ENCODE measurements around the gene CNOT10.
"Not testable (repeated sequence)": the region's sequence is repeated elsewhere in the genome, so short reads cannot be mapped to it uniquely, and the experiment has no call there.

The CNOT10 gene

DNA sequence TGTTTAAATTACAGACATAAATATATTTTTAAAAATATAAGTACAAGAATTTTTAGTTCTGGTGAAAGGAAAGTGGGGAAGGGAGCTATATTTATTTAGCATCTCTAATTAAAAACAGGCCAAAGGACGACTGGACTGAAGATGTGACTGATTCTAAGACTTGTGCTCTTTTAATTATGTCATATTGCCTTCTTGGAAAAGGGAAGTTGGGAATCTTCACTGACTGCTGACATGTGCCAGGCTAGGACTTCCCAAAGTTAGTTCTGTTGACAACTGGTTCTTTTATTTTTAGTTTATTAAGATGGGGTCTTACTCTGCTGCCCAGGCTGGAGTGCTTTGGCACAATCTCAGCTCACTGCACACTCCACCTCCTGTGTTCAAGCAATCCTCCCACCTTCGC lies 13.5 kb downstream of the CNOT10 start:
- DNase-seq: no peak

DNA sequence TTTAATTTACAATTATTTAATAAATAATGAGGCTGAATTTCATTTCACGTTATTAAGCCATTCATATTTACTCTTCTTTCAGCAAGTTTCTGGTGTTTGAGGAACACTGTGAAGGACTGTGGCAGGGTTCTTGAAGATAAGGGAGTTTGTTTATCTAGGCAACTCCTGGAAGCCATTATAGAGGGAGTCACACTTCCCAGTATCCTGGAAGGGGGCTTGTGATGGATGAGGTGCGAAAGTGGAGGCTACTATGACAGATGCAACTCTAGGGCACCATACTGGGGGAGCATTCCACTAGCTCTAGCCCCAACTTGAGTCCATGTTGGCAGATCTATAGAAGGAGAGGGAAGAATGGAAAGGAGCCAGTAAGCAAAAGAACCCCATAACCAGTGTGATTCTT lies 14.4 kb downstream of the CNOT10 start:
- DNase-seq: no peak

GRCh38 chr3:32700244-32700643 lies 15.3 kb downstream of the CNOT10 start:
- no peak for DNase-seq

DNA sequence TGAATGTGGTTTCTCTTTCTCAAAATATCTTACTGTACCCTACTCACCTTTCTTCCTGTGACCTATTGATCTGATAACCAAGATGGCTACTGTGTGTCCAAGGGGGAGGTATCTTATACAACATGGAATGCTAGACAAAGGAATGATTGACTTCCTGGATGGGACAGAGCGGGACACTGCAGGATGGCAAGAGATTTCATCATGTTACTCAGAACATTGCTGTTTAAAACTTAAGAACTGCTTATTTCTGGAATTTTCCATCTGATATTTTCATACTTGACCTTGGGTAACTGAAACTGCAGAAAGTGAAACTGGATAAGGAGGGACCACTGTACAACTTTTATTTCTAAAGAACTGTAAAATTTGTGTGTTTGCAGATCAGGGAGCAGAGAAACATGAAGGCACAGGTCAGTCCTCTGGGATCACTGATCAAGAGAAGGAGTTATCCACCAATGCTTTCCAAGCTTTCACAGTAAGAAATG lies 18.5 kb downstream of the CNOT10 start:
- no peak for DNase-seq

- no peak for DNase-seq
These were observed 20.2 kb downstream of the CNOT10 start for GRCh38 chr3:32705232-32705631.

DNA sequence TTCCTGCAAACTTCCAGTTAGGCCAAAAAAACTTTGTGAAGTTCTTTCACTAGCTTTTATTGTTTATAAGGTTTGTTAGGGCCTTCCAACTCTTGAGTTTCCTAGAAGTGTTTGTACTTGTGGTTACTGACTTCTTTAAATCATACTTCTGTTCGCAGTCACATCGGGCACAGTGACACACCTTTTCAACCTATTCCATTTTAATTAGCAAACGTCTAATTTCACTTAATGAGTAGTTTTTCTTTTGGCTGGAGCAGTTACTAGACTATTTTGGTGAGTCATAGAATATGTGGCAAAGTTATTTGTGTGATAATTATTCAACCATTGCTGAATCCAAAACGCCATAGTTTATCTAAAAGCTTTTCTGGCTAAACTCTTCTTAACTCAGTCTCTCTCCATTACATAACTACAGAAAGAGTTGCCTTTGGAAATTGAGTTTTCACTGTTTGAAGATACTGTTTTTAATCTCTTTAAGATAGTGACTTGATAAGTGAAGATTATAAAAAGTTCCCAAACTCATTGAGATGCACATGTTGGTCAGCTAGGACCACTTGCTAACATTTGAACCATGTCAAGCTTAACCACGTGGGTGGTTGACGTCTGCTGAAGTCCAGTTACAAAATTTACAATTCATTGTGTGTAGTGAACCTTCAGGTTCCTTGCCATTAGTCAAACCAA lies 21.5 kb downstream of the CNOT10 start:
- no peak for DNase-seq

GRCh38 chr3:32707026-32707370 lies 22.0 kb downstream of the CNOT10 start:
- no peak for DNase-seq

DNA sequence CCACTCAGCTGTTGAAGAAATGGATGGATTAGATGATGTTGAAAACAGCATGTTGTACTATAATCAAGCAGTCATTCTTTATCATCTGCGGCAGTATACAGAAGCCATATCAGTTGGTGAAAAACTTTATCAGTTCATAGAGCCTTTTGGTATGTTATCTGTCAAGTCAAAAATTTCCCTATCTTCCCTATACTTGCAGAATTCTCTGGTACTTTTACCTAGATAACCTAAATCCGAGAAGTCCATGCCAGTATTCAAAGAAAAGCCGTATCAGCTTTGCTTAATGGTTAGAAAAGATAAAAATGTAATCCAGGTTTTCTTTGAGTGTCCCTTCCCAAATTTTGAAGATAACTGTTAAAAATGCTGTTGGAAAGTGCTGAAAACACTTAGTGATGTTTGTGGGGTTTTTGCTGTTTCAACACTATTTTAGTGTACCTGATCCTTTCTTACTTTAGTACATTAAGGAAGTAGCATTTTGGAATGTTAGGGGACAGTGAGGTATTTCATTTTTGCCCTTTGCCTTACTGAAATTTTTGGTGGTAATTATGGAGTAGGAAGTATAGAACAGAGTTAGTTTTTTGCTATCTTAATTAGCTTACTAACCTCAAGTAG lies 23.8 kb downstream of the CNOT10 start:
- peak; percentile 87 for DNase-seq

DNA sequence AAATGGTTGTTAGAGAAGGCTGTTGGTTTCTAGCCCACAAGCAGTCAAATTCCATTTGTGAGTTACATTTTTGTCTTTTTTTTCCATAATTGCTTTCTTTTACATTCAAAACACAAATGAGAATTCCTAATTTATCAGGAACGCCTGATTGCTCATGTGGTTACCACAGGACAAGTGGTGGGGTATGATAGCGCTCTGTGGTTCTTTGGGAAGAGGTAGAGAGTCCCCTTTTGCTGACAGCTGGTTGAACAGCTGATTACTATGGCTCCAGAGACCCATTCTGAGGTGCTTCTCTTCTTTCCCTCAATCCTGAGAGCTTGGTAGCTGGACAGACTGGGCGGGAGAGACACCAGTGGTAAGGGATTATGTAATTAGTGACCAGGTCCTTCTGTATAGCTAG lies 24.4 kb downstream of the CNOT10 start:
- DNase-seq: peak; percentile 86

DNA sequence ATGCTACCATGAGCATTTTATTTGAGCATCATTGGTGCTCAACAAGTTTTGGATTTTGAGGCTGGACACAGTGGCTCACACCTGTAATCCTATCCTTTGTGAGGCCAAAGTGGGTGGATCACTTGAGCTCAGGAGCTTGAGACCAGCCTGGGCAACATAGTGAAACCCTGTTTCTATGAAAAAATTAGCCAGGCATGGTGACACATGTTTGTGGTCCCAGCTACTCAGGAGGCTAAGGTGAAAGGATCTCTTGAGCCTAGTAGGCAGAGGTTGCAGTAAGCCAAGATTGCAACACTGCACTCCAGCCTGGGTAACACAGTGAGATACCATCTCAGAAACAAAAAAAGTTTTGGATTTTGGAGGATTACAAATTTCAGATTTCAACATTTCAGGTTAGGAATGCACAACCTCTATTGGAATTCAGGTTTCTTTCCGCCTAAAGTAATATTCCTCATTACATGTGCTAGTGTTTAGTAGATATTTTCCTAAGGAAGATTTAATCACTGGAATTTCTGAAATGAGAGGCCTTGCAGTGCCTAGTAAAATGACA lies 27.6 kb downstream of the CNOT10 start:
- no peak for DNase-seq

DNA sequence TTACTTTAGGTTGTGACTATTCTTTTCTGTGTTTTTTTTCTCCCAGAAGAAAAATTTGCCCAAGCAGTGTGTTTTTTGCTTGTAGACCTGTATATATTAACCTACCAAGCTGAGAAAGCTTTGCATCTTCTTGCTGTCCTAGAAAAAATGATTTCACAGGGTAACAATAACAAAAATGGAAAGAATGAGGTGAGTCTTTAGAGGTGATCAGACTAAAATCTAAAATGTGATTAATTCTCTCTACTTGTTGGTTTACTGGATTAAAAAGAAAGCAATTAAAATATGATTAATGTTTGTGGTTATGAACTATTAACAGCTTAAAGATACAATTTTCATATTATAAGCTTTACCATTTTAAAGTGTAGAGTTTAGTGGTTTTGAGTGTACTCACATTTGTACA lies 28.2 kb downstream of the CNOT10 start:
- DNase-seq: no peak

- DNase-seq: no peak
These were observed 34.3 kb downstream of the CNOT10 start for GRCh38 chr3:32719335-32719734.

DNA sequence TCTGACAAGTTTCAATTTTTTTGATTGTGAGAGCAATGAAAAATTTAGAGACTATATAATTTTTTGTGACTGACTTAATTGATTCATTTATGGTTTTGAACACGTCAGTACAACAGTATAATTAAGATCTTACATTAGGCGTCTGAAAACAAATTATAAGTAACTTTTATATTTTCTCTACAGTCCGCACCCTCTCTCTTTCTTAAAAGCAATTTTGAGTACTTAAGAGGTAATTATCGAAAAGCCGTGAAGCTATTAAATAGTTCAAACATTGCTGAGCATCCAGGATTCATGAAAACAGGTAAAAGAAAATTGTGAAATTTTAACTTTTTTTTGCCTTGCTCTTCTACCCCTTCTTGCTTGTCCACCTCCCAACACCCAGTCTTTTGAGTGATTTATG lies 34.9 kb downstream of the CNOT10 start:
- DNase-seq: no peak

- no peak for DNase-seq
These were observed 40.7 kb downstream of the CNOT10 start for GRCh38 chr3:32725721-32726120.

DNA sequence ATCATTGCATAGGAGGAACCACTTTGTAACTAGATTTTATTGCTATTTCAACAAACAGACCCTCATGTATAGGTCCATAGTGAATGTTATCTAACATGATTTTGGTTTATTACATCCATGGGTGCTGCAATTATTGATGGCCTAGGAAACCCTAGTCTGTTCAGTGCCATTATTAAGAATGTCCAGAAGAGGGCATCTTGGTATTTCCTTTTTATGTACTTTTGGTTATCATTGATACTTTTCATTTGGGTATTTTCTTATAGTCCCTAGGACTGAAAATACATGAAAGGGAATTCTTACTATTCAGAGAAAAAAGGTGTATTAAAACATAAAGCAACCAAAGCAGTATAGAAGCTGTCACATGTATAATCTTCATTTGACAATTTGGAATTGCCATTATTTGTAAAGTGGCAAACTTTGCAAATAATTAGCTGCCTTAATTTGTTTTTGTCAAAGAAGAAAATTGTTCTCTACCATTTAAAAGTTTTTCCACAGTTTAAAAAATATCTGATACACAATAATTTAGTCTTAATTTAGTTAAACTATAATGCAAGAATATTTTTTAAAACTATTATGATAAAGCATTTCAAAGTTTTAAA lies 48.7 kb downstream of the CNOT10 start:
- peak; percentile 58 for DNase-seq

DNA sequence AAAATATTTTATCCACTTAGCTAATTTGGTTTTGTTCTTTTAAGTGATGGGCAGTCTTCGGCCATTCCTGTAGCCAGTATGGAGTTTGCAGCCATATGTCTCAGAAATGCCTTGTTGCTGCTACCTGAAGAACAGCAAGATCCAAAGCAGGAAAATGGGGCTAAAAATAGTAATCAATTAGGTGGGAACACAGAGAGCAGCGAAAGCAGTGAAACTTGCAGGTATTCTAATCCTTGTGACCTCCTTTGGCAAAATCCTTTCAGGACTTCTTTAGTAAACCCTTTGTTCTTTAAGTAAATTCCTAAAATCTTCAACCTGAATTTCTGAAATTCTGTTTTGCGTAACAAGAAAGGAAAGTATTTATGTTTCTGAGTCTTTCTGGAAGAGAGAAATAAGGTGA lies 49.8 kb downstream of the CNOT10 start:
- no peak for DNase-seq

GRCh38 chr3:32743470-32743869 lies 58.5 kb downstream of the CNOT10 start:
- not testable (repeated sequence) for DNase-seq

DNA sequence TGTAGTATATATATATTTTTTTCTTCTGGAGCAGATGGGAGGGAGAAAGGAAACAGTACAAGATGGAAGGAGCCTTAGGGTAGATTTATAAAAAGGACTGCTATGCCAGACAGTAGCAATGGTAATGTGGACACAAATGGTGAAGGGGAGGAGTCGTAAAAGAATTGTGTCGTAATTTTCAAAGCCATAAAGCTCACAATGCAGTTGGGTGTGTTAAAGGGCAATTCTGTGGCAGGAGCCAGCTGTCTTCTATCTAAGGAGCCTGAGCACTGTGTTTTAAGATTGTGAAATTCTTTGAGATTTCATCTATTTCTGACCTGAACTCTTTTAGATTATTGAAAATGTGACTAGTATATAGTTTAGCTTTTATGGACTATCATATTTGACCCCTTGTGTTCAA lies 58.9 kb downstream of the CNOT10 start:
- DNase-seq: no peak

GRCh38 chr3:32751377-32751776 lies 66.4 kb downstream of the CNOT10 start:
- DNase-seq: no peak

- DNase-seq: no peak
These were observed 70.8 kb downstream of the CNOT10 start for GRCh38 chr3:32755761-32756160.

- no peak for DNase-seq
These were observed 72.8 kb downstream of the CNOT10 start for GRCh38 chr3:32757618-32758374.

DNA sequence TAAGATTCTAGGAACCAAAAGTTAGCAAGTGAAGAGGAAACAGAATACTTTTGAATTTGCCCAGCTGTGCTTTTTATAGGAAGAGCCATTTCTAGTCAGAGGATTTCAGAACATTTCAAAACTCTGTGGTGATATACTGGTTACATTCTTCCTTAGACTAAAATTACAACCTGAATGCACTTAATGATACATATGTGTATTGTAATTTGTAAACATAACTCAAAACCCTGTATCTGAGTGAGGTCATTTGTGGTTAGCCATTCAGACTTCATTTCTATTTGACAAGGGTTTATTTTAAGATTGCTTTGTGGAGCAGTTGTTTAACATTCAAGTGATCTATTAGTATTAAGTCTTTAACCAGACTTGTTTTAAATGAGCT lies 73.4 kb downstream of the CNOT10 start:
- DNase-seq: no peak

GRCh38 chr3:32759342-32759741 lies 74.4 kb downstream of the CNOT10 start:
- DNase-seq: peak; percentile 52

GRCh38 chr3:32764481-32764880 lies 79.5 kb downstream of the CNOT10 start:
- DNase-seq: no peak
